CD4-positive, alpha-beta T cell treated with Interleukin-6 for 4 hours (primary cell): ENCODE results near the gene RHOU.
"Not testable (repeated sequence)": the region's sequence is repeated elsewhere in the genome, so short reads cannot be mapped to it uniquely, and the experiment has no call there.

ENCODE experiments used
- DNase-seq: peaks from one replicate; pipeline ENCODE4 v3.0.0-alpha.2; 2020; ENCODE audit warnings: mixed read lengths

Gene RHOU

DNA sequence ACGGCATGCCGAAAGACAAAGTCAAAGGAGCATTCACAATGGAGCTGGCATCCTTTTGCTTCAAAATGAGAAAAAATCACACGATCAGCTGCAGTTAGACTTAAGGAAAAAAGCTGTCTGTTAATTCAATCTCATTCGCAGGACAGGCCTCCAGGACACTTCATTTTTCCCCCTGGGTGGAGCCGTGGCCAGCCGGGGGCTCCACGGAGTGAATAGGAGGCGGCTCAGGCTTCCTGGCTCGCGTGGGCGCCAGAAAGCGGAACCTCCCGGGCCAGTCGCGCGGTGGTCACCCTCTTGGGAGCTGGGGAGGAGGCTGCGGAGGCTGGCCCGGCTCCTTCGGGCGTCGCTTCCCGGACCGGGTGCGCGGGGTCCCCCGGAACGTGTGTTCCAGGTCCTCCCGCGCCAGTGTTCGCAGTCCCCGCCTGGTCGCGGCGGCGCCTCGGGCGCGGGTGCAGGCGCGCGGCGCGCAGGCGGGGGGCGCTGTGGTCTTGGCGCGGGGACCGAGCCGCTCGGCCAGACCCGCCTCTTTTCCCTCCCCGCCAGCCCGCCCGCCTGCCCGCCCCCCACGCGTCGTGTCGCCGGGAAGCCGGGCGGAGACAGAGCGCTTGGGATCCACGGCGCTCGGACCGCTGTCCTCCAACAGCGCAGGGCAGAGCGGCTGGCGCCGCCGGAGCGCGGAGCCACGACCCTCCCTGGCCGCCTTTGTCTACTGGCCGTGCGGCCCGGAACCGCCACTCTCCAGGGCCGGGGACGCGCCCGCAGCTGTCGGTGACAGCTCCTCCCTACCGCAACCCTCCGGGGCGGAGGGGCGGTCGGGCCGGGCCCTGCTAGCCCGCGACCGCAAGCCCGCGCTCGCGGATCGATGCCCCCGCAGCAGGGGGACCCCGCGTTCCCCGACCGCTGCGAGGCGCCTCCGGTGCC, at the start of gene RHOU:
RHOU (plus strand) TSS at position 599 of the 921 bp plus-strand sequence; CDS start at position 863, 264 bp downstream.
- peak; percentile 75 for DNase-seq

DNA sequence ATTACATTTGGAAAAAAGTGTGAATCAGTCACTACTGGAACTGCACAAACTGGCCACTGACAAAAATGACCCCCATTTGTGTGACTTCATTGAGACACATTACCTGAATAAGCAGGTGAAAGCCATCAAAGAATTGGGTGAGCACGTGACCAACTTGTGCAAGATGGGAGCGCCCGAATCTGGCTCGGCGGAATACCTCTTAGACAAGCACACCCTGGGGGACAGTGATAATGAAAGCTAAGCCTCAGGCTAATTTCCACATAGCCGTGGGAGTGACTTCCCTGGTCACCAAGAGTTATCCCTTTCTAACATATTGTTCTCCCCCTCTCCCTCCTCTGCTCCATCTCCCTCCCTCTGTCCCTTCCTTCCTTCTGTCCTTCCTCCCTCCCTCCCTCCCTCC, 47.7 kb upstream of the RHOU start:
- no peak for DNase-seq

DNA sequence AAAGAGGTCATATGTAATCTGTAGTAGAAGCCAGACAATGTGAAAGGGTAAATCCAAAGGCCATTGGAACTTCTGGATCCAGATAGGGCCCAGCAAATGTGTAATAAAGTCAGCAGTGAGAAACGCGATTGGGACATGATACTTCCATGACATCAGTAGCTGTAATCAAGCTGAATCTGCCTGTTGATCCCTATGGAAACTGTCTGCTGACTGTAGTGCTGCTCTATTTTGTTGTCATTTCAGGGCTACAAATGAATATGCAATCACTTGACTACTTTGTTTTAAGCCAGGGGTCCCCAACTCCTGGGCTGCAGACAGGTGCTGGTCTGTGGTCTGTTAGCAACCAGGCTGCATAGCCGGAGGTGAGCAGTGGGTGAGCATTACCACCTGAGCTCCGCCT, 46.0 kb upstream of the RHOU start:
- DNase-seq: no peak

DNA sequence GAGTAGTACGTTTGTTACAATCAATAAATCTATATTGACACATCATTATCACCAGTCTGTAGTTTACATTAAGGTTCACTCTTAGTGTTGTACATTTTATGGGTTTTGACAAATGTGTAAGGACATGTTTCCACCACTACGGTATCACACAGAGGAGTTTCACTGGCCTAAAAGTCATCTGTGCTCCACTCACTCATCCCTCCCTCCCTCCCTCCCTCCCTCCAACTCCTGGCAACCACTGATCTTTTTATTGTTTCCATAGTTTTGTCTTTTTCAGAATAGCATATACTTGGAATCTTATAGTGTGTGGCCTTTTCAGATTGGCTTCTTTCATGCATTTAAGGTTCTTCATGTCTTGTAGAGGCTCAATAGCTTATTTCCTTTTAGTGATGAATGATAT, 44.1 kb upstream of the RHOU start:
- no peak for DNase-seq

DNA sequence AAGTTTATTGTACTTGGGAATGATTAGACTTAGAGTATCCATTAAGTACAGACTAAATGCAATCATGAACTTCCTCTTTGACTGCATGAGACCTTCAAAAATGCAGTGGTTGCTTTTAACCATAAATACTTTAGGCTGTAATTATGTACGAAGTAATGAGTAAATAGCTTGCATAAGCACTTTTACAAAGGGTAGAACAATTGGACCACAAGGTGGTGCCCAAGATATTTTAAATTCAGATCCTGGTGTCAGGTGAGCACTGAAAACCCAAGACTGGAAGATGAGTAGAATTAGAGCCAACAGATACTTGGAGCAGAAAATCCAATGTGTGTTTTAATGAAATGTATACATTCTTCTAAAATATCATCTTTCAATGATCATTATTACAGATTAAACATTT, 43.4 kb upstream of the RHOU start:
- DNase-seq: peak; percentile 37

DNA sequence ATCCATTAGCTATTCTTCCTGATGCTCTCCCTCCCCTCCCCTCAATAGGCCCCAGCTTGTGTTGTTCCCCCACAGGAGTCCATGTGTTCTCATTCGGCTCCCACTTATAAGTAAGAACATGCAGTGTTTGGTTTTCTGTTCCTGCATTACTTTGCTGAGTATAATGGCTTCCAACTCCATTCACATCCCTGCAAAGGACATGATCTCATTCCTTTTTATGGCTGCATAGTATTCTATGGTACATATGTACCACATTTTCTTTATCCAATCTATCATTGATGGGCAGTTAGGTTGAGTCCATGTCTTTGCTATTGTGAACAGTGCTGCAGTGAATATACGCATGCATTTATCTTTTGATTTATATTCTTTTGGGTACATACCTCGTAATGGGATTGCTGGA, 40.8 kb upstream of the RHOU start:
- DNase-seq: not testable (repeated sequence)

DNA sequence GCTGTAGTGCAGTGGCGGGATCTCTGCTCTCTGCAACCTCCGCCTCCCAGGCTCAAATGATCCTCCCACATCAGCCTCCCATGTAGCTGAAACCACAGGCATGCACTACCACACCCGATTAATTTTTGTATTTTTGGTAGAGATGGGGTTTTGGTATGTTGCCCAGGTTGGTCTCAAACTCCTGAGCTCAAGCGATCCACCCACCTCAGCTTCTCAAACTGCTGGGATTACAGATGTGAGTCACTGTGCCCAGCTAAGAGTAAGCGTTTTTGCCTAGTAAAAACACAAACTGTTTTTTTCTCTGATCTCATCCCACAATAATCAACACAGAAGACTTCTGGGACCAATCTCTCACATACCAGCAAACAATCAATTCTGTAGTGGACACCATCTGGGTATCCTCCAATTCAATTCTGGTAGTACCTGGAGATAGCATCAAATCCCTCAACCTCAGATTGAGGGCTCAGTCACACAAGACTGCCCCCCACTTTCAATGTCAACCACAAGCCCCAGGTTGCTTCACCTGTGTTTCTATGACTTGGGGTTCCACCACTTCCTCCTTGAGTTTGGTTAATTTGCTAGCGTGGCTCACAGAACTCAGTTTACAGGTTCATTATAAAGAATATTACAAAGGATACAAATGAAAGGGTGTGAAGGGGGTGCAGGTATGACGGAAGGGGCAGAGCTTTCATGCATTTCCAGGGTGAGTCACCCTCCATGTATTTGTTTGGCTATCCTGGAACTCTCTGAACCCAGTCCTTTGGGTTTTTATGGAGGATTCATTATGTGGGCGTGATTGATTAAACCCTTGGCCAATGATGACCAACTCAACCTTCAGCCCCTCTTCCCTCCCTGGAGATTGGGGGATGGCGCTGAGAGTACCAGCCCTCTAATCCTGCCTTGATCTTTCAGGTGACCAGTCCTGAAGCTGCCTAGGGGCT, 40.0 kb upstream of the RHOU start:
- DNase-seq: no peak

DNA sequence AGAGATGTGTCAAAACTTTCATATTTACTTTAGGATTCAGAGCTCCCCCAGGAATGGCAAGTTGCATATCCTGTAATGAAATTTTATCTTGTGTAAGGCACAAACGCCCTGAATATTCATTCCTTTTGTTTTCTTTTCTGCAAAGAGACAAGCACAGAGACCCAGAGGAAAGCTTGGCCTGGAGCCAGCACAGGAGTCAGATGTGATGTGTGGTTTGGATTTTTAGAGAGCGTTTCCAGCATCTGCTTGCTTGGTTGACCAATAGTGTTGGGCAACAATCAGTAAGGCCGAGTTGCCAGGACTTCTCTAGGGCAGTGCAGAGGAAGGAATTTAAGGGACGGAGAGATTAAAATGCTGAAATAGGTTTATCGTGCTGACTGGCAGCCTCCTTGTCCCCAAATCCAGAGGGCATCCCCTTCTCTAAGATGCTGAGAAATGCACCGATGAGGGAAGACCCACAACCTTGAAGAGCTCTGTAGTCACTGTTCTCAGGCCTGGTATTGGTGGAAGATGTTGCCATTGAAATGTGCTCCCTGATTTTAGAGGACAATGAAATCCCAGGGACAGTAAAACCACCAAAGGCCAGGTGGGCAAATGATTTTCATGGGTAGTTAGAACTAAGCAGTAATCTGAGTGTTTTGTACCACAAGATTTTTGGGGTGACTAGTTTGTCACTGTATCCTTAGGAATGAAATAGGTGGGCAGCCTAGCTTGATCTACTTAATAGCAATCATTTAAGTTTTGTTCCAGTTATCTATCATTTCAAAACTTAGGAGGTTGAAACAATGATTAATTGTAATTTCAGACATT, 37.9 kb upstream of the RHOU start:
- DNase-seq: no peak

DNA sequence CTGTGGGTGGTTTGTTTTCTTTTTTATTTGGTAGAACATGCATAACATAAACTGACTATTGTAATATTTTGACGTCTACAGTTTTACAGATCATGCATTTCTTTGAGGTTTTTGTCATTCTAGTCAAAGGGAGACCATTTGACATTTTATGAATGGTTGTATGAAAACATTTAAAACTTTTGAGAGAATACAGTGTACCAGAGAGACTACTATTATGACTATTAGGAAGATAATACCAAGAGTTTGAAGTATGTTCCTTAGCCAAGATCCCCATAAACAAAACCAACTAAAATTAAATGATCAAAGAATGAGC, 37.3 kb upstream of the RHOU start:
- no peak for DNase-seq

DNA sequence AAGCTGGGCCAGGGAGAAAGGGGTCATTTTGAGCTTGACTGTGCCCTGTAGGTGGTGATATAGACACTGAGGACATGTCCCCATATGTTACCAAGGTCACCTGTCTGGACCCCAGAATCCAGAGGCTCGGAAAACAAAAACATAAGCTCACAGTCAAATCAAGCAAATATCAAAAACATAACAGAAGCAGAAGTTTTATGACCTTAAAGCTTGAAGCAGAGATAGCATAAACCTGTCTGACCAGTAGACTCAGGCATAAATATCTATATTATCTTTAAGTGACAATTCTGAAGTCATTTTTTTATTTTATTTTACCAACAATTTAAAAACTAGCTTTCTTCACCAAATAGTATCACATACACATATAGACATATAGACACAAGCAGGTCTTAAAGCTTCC, 32.8 kb upstream of the RHOU start:
- DNase-seq: no peak

DNA sequence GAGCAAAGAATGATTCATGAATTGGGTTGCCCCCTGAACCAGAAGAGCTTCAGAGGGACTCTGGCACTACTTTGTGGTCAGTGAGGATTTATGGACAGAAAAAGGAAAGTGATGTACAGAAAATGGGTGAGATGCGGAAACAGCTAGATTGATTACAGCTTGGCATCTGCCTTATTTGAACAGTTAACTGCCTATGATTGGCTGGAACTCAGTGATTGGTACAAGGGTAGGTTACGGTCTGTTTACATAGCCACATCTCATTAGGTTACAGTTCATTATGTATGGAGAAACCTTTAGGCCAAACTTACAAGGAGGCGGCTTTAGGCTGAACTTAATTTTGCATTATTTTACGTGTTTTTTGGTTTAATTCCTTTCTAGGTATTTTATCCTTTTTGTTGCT, 29.0 kb upstream of the RHOU start:
- no peak for DNase-seq

DNA sequence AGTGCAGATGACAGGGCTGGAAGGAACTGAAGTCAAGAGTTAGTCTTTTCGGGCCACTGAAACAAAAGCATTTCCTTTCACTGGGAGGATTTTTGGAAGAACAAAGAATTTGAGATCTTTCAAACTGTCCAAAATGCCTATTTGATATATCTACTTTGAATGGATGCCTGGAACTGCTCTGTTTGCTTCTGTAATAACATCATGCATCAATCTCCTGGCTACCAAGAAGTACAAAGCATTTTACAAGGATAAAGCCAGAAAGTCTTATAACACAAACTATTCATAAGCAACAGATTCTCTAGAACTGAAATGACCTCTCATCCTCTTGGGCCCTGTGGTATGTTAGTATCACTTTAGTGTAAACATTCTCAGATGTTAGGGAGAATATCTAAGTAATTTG, 18.2 kb upstream of the RHOU start:
- DNase-seq: no peak

DNA sequence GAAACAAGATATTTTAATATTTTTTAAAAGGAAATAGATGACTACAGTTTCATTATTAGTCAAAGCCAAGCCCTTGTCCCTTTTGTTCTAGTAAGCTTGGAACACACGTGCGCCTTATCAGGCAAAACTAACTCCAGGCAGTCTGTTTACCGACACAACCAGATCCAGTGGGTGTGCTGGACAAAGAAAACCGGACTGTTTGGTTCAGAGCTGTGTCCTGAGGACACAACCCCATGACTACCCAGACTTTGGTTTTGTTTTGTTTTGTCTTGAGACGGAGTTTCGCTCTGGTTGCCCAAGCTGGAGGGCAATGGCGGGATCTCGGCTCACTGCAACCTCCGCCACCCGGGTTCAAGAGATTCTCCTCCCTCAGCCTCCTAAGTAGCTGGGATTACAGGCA, 13.9 kb upstream of the RHOU start:
- no peak for DNase-seq

DNA sequence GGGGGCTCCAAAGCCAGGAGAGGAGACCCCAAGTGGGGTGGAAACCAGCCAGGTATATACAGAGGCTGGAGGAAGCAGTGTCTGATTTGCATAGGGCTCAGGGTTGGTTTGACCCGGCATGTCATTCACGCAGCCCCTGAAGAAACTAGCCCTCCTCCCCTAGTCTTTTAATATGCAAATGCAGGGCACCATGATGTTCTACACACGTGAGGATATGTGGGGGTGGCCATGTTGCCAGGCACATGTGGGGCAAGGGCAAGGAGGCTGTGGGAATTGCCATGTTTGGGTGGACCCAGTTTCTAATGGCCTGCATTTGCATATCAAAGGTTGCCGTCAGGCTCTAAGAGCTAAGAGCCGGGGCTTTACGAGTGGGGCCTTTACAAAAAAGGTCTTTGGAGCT, 12.0 kb upstream of the RHOU start:
- DNase-seq: no peak

DNA sequence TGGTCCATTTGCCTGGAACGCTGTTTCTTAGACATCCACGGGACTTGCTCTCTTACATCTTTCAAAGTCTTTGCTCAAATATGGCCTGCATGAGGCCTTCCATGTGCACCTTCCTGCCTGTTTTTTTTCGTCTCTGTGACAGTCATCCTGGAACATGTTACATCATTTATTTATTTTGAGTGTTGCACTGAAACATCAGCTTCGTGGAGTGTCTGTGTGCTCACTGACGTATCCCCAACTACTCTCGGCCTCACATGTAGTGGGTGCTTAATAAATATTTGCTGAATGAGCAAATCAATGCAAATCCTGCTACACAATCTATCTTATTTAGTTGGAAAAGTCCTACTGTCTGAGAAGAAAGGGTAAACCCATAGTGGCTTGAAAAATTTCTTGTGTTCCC, 11.4 kb upstream of the RHOU start:
- no peak for DNase-seq

DNA sequence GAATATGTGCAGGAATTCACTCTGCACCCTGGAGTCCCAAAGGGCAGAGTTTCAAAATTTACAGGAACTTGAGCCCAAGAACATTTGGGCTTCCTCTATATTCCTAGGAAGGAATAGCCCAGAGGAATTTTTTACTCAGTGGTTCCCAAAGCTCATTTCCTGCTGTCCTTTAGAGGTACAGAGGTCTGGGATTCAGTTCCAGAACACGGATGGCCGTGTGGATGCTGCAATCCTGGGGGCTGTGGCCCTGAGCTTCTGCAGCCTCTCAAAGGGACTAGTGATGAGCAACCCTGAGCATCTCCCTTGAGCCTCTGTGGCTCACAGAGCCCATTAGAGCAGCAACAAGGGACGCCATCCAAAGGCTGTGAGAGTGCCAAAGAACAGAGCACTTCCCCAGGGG, 10.1 kb upstream of the RHOU start:
- DNase-seq: no peak

DNA sequence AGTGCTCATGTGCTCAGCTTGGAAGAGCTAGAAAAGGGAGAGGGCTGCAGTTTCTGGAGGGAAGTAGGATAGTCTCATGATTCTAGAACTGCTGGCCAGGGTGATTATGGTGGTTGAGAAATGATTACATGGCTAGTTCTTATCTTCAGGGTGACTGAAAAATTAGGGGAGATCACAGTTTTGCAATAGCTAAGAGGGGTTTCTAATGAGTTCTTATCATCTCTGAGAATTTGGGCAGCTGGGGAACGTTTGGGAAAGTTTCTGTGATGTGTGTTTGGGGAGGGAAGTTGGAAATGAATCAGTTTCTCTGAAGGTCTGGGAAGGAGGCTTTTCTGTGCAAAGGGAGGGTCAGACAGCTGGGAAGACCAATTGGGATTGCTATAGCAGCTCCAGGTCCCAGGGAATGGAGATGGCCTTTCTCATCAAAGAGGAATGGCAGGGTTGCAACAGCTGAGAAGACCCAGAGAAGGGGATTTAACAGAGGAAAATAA, 7.6 kb upstream of the RHOU start:
- DNase-seq: no peak

DNA sequence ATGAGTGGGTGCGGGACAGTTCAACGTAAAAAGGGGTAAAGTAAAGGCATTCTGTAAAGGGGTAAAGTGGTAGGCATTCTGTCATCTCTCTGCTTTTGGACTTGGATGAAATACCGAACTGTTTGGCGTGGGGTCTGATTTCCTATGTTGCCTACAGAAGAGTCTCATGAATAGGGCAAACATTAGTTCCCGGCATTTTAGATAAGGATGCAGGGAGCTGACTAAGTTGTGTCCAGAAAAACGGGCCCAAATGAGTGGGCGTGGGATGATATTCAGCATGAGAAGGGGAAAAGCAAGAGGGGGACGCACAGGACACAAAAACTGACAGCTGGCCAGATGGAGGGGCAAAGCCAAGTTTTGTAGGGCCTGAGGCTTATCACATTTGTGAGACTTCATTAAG, 2.9 kb upstream of the RHOU start:
- DNase-seq: no peak

DNA sequence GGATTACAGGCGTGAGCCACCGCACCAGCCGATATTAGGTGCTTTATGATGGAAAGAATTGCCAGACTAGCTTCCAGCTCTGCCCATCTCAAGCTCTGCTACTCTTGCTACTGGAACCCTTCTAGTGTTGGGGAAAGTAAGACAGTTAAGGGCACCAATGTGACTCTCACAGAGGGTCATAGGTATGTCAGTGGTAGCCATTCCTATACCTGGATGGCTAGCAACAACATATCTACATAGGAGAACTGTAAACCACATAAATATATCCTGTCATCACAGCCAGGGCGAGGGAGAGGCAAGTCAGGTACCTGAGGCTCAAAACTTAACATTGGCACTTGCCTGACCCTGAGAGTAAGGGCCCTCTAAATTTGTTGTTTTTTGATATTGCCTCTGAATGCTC, 1.7 kb upstream of the RHOU start:
- DNase-seq: no peak

DNA sequence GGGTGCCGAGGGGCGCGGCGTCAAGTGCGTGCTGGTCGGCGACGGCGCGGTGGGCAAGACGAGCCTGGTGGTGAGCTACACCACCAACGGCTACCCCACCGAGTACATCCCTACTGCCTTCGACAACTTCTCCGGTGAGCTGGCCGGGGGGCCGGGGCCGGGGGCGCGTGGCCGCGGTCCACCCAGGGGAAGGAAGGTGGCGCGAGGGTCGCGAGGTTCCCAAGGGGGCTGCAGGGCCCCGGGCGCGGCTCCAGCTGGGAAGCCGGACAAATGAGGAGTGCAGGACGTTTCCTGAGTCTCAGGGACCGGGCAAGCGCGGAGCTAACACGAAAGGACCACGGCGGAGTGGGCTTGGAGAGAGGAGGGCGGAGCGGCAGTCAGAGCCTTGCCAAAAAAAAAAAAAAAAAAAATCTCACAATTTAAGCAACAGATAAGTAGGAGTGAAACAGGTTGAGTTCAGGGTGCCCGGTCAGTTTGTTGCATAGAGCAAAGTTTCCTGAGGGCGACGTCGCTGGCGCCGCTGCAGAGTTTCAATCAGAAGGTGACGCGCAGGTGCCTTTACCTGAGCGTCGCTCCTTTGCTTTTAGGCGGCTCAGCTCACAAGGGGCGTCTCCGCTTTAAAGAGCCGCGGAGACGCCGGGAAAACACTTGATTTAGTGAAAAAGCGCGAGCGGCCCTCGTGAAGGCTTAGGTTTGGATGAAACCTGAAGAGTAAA, 750 bp downstream of the RHOU start:
- peak; percentile 62 for DNase-seq

DNA sequence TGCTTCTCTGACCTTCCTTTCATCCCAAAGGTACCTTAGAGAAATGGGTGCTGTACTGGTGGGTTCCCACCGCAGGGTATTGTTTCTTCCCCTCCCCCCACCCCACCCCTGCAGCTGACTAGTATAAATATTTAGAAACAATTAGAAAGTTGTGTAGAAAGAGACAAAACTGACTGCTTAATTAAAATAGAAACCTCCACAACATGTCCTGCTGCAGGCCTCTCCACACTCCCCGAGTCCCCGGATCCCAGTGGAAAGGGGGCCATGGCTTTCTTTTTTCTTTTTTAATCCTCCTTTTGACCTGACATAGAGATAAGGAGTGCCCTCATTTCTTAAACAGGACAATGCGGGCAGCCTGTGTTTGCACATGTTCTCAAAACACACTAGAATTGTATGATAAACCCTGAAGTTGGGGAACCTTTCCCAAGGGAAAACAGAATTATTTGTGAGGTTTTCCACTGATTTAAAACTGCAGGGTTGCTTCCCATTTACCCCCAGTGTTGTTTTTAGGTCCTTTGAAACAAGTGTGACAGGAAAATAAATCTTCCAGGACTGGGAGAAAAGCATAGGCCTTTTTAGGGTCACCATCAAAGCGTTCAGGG, 1.7 kb downstream of the RHOU start:
- no peak for DNase-seq

DNA sequence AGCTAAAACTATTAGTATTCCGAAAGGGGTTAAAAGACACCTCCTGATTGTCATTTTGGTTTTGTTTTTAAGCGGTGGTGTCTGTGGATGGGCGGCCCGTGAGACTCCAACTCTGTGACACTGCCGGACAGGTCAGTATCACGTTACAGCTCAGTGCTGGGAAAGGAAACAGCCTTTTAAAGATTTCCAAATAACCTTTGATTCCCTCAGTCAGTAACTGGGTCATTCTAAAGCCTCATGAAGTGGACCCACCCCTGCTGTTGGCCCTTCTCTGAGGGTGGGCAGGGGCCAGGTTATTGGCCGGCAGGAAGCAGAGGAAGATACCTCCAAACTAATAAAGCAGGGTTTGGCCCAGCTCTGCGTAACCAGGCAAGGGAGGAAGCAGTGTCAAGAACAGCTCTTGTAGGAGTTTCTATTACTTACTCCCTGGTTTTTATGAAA, 2.3 kb downstream of the RHOU start:
- no peak for DNase-seq
